NCI-H748 treated with DMSO at 0.1 percent for 48 hours (cell line): ENCODE results near the gene PHF14.

Experiments used
- DNase-seq: peaks from one replicate; lab custom pipeline; 2025; lab: John Stamatoyannopoulos, UW

The PHF14 gene

DNA sequence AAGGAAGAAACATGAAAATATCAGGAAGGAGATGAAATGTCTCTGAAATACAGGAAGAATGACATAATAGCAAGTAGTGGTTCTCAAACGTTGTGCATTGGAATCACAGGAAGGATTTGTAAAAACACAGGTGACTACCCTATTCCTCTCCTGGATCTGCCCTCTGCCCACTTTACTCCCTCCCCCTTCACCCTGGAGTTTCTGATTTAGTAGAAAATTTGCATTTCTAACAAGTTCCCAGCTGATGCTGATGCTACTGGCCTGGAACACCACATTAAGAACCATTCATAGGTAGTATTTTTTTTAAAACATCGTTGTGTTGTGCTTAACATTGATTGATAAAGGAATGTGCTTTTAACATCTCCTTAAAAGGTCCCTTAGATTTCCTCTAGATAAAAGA lies 130.9 kb downstream of the PHF14 start:
- no peak for DNase-seq

DNA sequence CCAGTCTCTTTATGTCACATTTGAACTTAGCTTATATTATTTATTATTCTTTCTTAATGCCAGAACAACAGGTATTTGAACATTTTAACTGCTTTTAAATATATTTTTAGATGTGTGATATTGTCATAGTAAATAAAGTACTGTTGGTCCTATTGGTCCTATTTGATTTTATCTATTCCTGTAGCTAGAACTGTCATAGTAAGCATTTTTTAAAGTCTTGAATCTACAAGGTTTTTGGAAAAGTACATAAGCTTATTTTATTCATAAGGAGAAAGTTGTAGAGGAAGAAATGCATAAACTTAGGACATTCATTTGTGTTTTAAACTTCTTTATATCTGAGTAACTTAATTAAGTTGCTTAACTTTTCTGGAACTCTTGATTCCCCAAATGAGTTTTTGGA lies 136.0 kb downstream of the PHF14 start:
- DNase-seq, result no peak

DNA sequence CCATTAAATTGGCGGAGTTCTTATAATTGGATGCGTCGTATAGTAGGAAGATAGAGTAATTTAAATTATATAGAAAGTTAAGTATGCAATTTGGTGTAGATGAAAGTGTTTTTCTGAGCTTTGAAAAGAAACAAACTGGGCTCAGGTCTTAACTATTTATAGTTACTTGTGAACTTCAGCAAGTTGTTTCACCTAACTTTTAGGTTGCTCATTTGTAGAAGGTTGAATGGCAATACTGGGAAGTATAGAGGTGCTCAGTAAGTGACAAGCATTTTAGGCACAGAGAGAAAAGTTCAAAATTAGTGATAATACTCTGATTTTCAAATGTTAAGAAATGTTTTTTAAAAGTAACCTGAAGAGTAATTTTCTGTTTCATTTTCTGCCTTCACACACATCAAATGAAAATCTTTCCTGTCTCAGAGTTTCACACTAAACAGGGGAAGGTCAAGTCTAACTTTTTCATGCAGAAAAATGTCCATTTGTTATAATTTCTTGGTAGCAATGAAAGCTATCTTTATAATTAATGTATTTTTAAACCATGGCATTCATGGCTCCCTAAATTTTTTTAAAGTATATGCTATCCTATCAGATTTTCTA lies 146.5 kb downstream of the PHF14 start:
- no peak for DNase-seq

DNA sequence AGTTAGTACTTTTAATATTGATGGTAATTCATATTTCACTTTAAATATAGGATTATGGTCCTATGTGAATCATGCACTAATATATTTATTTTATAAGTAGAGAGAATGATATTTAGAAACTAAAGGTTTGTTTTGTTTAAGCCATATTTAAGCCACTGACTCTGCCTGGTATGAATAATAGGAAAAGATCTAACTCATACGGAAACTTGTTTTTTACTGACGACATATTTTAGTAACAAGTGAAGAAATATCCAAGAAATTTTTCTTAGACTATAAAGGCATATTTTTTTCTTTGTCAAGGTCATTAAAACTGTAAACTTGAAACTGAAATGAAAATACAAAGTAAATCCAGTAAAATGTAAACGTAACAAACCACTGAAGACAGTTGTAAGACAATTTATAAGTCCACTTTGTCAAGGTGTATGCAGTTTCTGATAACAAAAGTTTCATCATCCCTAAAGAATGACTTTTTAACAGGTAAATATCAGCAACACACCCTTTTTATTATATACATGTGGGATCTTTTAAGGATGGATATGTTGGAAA lies 147.1 kb downstream of the PHF14 start:
- DNase-seq, result no peak

DNA sequence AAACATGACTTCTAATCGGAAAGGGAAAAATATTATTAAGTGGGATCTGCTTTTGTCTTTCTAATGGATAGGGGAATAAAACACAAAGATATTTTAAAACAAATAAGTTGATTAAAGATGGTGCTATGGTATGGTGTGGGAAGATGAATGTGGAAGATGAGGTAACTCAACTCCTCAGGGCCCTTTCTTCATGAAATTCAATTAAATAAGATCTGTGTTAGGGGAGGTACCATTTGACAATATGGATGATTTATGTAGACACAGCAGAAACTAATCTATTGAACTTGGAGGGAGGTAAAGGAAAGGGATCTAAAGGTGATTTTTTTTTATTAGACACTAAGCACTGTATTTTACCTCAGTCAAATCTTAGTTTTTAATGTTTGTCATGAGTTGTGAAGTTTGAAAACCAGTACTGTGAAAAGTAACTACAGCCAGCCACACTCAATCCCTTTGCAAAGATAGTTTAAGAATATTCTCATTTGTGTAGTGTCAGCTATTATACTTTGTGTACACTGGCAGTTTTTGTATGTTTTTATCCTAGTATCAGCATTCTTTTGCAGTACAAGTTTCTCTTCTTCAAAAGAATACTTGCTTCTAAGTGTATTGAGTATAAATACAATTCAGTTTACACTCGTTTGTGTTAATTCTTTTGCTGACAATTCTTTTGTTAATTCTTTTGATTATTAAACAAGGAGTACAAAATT lies 151.3 kb downstream of the PHF14 start:
- DNase-seq, result no peak

DNA sequence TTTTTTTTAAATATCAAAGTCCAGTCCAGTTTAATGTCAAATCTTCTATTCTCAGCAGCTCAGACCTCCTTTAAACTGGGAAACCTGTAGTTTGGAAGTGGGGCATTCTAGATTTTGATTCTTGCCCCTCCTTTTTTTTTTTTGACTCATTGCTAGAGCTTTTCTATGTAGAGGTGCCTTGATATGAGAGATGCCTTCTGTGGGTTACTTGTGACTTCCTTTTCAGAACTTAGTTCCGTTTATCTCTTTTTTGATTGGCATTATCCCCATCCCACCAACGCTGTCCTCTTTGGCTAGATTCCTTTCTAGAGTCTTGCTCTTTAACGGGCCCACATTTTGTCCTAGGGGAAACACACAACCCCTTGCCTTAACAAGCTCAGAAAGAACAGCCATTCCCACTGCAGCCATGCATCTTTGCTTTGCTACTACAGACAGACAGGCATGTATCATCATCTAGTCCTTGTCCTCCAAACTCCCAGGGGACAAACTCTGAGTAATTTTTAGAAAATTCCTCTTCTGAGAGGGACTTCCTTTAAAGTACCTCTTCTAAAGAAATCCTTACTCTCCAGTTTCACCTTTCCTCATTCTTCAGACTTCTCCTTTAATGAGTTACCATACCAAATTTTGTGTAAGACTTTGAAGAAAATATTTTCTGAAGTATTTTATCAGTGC lies 153.6 kb downstream of the PHF14 start:
- DNase-seq, result no peak

DNA sequence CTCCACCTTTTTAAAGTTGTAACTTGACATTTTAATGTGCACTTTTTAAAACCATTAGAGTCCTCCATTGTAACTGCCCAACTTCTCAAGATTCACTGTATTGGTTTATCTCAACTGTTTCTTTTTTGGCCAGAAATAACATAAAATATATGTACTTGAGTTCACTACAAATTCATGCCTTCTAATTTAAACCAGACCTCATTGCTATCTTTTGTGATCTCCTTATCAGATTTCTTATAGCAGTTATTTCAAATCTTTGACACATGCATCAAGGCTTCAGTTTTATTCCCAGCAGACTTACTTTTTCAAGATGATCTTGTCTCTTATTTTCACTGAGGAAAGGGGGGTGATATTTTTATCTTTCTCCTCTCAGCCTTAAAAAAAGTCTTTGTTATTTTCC lies 154.3 kb downstream of the PHF14 start:
- DNase-seq, result no peak

DNA sequence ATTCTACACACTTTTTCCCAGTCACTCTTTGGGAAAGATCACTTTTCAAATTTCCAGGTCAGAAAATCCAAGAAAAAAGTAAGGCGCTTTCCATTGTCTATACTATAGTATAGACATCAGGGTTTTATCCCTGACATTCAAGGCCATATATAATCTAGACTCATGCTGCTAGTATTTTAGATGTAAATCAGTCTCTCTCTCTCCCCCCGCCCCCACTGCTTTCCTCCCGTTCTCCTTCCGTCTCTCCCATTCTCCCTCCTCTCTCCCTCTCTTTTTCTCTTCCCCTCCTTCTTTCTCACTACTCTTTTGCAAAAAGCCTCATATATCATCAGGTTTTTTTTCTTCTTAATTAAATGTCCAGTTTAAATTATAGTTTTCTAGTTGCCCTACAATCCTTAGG lies 154.8 kb downstream of the PHF14 start:
- no peak for DNase-seq

DNA sequence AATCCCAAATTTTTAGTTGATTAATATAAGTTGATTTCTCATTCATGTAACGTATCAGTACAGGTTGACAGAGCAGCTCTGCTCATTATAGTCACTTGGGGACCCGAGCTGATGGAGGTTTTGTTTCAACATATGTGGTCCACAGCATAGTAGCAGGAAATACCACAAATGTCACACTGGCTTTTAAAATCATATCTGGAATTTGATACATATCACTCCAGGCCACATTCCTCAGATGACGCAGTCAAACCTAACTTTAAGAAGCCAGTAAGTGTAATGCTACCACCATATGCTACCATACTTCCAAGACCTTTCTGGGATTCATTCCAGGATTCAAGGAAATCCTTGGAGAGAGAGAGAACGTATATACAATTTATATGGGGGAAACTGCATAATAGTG lies 156.3 kb downstream of the PHF14 start:
- DNase-seq, result no peak

DNA sequence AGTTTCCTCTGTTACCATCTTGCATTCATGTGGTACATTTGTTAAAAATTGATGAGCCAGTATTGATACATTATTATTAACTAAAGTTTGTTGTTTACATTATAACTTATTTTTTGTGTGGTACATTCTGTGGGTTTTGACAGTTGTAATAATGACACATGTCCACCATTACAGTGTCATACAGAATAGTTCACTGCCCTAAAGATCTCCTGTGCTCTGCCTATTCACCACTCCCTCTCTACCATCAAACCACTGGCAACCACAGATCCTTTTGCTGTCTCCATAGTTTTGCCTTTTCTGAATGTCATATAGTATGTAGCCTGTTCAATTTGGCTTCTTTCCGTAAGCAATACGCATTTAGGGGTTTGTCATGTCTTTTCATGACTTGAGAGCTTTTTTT lies 156.9 kb downstream of the PHF14 start:
- DNase-seq, result no peak

DNA sequence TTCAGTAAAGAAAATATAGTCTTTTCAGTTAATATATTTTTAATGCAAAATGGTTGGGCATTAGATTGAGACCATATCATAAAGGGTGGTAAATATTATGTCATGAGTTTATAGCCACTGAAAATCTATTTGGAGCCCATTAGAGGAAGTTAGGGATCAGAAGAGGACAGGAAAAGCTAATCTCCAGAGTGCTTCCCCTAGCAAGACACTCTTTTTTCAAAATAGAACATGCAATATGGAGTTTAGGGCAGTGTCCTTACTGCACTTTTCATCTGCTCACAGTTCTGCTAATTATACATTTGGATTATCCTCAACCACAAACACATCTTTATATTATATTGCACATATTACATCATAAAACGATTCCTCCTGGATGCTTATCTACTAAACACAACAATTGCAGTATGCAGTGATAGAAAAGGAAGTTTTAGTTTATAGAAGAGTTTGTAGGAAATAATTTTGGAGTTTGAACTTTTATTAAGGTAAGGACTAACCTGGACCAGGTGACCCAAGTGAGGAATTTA lies 159.8 kb downstream of the PHF14 start:
- DNase-seq, result no peak

DNA sequence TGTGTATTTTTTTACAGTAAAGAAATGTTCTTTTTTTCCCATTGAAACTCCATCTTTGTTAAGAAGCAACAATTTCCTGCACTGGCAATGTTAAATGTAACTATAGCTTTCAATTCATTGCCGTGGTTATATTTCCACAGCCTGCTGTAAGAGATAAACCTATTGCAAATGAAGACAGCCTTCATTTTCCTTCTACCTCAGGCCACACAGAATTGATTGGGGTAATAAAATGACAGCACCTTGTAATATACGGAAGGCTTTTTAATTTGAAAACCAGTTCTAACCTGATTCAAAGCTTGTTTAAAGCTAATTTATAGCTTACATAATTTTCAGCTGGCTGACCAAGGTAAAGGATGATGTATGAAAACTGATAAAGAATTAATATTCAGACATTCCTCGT lies 161.9 kb downstream of the PHF14 start:
- no peak for DNase-seq

DNA sequence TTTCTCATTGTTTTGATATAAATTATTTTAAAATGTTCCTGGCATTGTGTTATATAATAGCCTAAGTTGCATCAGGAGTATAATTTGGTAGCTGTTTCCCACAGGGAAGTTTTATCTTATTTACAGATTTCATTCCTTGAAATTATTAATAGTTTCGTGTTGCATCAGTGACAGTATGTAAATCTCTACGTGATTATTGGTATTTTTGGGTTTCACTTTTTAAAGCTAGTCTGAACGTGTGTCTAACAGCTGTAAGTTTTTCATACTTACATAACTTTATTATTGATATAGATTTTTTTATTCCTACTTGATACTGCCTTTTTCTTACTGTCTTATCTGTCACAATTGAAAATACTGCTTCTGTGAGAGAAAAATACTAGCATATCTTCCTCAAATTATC lies 167.9 kb downstream of the PHF14 start:
- no peak for DNase-seq

DNA sequence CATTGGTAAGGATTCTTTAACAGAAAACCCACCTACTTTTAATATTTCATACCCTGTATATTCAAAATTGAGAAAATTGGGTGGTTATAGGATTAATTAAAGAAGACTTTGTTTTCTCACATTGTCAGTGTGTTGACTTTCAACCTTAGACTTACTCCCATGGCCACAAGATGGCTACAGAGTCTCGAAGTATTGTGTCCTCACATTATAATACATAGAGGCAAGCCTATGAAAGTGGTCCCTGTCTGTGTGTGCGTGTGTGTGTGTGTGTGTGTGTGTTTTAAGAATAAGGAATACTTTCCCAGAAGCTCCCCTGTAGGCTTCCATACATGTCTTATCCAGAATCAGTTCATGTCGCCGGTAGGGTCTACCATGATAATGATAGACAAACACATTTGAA lies 180.0 kb downstream of the PHF14 start:
- no peak for DNase-seq

DNA sequence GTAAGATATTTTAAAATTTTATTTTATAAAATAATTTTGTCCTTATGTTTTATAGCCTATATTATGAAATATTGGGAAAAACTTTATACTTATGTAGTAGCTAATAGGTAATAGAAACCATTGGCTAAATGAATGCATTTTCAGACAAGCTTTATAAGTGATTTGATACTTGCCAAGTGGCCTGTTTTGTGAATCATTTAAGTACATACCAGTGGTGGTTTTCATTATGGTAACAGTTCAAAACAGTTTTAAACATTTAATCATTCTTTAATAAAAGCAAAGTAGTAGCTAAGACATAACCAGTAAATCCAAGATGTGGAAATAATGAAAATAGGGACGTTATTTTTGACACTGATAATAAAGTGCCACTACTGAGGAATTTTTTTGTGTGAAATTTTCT lies 182.2 kb downstream of the PHF14 start:
- no peak for DNase-seq

DNA sequence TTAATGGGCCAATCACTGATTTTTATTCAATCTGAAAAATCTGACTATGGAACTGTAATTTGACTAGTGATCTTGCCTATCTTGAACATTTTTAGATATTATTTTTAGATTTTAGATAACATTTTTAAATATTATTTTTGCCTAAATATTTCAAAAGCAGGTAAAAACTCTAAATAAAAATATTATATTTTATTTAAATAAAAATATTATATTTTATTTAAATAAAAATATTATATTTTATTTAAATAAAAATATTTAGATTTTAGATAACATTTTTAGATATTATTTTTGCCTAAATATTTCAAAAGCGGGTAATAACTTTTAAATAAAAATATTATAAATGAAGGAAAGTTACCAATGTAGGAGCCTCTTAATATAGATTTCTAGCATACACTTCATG lies 187.8 kb downstream of the PHF14 start:
- DNase-seq, result no peak

DNA sequence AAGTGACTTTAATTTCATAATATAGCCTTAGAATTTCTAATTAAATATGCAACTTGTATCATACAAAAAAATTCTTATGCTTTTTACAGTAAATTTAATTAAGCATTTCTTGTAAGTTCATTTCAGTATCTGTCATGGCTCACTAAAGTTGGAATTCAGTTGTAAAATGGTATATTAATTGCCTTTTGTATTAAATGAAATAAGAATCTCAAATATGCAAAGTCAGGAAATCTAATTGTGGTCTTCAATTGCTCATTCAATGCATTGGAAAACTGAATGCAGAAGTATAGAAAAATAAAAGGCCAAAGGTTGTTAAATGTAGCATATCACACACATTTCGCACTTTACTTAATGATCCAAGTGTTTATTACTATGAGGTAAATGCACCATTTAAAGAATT lies 189.5 kb downstream of the PHF14 start:
- no peak for DNase-seq

DNA sequence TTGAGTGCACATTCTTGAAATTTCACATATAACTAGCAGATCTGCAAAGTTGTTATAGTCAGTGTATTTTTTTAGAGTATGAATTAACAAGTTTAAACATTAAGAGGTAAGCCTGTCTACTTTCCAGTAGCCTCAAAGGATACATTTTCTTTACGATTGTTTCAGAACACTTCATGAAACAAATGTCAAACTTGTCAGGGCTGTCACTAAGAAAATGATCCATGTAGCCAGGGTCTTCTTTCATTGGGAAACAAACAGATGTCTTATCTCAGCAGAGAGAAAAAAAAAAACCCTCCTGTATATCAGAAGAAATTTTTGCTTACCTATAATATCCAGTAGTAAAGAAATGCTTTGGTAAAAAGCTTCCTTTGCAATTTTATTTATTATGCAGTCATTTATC lies 192.4 kb downstream of the PHF14 start:
- DNase-seq, result no peak

DNA sequence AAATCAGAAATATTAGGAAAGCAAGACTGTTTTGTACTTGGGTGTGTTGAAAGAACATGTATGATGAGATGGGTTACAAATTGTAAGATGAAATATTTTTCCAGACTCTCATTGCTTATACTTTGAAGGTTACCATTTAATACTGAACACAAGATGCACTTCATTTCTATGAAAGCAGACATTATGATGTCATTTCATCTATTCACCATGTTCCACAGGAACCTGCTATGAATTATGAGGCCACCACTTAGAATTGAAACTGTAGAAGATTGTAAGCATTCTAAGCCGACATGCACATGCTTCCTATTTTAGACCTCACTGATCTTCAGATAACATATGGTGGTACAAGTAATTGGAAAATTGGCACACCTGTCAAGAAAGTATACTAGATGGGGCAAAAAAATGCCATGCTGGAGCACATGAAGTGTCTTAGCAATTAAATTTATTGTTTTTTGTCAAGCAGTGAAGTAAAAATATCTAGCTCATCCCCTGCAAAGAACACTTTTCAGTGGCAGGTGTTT lies 195.0 kb downstream of the PHF14 start:
- no peak for DNase-seq

DNA sequence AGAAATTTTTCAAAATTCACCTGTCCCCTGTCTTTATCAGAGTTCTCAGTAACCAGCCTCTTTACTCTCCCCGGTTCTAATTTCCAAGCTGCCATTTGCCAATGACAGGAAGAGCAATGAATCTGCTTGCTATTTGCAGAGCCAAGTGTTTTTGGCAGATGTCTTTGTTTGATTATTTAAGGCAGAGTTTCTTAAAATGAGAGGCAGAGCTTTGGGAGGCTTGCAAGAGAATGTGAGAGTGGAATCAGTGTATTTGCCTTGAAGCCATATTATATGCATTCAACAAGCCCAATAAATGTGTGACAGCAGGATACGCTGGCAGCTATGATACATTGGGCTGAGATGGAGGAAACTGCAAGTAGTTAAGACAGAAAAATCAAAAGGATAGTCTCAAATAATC lies 196.5 kb downstream of the PHF14 start:
- DNase-seq, result no peak

DNA sequence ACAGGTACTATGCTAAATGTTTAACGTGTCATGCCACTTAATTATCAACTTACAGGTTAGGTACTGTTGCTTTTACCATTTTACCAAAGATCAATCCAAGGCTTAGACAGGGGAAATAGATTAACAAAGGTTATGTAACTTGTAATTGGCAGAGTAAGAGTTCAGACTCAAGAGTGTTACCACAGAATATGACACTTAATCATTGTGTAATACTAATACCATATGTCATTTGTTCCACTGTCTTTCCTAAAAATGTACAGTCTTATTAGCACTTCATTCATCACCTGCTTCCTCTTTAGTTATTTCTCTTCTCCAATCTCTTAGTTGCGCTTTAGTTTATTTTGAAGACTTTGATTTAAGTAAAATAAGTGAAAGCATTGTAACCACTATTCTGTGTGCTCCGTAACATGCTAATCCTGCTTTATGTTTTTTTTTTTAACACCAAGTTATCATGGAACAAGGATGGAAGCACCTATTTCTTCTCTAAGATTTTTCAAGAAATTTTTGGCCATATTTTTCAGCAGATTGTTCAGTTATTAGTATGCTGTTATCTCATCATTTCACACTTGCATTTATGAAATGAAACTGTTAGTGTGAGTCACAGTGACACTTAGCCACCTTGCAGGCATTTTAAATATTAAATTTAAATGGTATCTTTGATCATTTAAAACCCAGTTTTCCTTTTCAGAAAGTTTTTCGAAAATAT lies 197.3 kb downstream of the PHF14 start:
- no peak for DNase-seq

DNA sequence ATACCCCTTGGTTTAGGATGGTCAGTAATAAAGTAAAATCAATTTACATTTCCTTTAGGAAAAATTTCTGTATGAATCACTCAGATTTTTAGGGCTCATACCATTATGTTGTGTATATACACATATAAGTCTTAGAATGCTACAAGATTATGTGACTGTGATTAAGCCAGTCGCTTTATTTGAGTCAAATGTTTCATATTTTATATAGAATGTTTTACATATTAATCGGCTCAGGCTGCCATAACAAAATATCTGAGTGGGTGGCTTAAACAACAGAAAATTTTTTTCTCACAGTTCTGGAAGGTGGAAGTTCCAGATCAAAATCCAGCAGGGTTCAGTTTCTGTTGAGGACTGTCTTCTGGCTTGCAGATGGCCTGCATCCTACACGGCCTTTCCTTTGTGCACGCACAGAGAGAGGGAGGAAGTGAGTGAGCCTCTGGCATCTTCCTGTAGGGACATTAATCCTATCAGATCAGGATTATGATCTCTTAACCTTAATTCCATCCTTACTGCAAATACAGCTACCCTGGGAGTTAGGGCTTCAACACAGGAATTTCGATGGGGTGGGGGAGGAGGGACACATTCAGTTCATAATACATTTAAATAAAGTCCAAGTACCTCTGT lies 198.0 kb downstream of the PHF14 start:
- DNase-seq, result no peak
